Measurements from ENCODE around the gene WNT2.
"Not testable (repeated sequence)": the region's sequence is repeated elsewhere in the genome, so short reads cannot be mapped to it uniquely, and the experiment has no call there.

Gene WNT2

DNA sequence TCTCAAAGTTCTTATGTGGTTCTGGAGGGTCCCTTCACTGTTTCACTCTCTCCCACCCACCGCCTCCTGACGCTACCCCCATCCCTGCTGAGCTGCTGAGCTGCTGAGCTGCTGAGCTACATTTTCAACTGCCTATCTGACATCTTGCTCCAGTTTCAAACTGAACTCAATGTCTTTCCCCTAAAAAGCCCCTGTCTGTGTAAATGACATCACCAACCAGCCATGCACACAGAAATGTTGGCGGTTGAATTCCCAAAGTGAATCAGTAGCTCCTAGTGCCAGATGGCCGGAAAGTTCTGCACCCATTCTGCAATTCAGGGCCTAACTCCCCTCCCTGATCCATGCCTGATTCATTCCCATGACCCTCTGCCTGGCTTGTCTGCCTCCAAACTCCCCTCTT lies 71.2 kb downstream of the WNT2 start:
- DNase-seq: no peak

DNA sequence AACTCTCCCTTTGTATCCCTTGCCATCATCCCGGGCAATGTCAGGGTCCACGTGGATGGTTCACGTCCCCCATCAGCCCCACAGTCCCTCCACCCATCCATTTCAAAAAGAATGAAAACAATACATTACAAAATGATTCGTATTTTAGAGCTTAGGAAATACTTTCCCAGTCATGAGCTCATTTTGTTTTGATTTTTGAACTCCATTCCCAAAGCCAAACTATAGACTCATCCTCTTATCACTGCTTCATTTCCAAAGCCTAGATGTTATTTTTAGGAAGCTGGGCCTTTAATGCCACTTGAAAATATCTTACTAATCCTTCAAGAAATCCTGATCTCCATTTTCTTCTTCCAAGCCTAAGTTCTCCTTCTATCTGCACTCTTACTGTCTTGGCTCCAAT lies 72.1 kb downstream of the WNT2 start:
- DNase-seq: no peak

DNA sequence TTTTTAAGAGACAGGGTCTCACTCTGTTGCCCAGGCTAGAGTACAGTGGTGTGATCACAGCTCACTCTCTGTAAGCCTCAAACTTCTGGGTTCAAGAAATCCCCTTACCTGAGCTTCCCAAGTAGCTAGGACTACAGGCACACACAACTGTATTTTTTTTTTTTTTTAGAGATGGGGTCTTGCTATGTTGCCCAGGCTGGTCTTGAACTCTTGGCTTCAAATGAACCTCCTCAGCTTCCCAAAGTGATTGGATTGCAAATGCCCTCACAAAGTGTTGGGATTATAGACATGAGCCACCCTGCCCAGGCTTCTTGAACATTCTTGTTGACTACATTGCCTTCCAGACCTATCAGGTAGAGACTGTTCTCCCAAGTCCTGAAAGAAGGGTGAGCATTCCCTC lies 72.6 kb downstream of the WNT2 start:
- DNase-seq: no peak

DNA sequence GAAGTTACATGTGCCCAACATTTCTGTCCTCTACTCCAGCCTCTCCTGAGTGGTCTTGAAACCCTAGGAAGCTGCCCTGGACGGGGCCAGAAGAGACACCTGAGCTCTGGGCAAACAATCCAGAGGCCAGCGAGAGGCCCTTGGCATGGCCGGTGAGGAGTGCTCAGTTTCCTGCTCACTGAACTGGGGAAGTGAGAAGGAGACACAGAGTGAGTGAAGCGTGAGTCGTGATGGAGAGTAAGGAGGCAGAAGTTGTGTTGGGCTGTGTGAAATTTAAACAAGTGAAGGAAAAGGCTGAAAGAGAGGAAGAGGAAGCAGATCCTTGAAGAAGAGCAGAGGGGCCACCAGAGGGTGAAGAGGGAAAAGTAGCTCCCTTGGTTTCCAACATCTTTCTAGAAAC lies 73.2 kb downstream of the WNT2 start:
- no peak for DNase-seq

DNA sequence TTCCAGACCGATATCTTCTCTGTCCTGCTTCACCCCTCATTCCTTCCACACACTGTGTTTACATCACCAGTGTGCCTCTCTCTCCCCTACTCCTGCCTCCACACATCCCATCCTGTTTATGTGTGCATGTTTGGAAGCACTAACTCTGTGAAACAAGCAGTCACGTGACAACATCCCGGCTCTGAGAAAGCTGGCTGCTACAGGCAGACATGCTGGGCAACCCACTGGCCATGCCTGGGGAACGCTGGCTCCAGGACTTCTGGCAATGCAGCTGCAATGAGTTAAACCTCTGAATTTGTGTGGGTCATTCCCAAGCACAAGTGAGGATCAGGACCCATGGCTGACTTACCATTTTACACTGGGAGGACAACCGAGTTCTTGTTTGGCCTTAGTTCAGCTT lies 74.0 kb downstream of the WNT2 start:
- DNase-seq: no peak

DNA sequence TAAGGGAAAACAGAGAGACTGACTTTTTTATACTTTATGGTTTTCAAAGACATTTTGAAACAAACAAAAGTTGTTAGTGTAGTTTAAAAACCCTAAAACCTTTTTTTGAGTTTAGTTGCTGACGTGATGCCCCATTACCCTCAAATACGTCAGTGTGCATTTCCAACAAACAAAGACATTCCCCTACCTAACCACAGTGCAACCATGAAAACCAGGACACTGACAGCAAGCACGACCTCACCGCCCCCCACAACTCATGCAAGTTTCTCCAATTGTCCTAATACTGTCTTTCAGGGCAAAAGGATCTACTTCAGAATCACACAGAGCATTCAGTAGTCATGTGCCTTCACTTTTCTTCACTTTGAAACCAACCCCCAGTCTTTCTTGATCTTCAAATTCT lies 75.0 kb downstream of the WNT2 start:
- DNase-seq: no peak

DNA sequence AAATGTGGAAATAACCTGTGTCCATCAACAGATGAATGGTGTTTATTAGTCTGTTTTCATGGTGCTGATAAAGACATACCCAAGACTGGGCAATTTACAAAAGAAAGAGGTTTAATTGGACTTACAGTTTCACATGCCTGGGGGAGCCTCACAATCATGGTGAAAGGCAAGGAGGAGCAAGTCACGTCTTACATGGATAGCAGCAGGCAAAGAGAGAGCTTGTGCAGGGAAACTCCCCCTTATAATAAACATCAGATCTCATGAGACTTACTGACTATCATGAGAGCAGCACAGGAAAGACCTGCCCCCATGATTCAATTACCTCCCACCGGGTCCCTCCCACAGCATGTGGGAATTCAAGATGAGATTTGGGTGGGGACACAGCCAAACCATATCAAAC lies 77.2 kb downstream of the WNT2 start:
- DNase-seq: not testable (repeated sequence)

DNA sequence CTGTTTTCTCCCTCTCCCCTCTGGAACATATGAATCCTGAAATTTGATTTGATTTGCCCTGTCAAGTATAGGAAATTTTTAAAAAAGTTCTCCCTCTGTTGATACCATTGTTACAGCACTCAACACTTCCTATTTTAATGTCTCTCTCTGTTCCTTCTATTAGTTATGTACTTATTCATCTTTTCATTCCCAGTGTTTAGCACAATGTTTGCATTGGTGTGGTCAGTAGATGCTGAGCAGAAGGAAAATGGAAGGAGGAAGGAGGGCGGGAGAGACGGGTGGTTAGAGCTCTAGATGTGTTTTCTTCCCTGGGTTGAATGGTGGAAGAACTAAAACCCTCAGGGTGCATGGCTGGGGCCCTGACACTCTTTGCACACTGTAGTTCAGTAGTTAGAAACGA lies 79.5 kb downstream of the WNT2 start:
- DNase-seq: no peak

DNA sequence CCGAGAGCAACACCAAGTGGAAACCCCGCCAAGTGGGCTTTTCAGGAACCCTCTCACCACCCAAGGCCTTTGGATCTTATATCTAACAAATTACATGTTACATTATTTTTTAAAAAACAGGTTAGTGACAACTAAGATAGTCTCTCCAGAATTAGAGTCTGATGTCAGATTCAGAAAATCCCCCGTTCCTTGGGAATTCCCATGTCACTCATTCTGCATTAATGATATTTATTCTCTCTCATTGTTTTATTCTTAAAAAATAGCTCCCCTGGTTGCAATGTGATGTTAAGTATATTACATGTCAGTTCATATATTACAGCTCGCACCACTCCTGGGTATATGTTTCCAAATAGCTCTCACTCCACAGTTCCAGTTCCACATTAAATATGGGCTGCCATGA lies 81.8 kb downstream of the WNT2 start:
- no peak for DNase-seq

DNA sequence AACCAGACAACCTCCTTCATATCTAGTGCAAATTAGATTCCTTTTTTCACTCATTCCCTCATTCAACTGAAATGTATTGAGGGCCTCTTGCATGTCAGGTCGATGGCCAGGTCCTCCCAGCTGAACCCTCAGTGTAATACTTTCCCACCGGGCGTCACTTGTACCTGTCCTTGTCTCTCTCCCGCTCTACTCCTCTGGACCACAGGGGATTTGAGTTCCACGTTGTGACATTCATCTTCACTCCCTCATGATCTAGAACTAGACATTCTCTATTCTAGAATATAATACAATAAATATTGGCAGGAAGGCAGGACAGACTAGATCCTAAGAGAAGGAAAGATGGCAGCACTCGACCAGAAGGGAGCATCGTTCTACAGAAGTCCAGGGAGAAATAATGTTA lies 83.9 kb downstream of the WNT2 start:
- no peak for DNase-seq

DNA sequence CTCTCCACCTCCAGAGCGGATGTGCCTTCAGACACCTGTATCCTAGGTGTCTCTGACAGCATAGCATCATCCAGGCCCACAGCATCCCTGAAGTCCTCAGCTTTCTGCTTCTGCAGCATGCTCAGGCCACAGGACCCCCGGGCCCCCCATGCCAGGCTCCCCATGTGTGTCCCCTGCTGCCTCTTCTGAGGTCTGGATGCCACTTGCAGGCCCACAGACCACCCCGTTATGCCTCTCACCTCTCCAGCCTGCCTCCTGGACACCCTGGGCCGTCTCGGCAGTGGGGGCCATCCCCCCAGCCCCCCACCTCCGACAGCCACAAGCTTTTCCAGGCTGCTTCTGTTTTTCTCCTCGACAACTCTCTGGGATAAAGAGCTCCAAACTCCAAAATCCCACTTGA lies 84.4 kb downstream of the WNT2 start:
- no peak for DNase-seq

DNA sequence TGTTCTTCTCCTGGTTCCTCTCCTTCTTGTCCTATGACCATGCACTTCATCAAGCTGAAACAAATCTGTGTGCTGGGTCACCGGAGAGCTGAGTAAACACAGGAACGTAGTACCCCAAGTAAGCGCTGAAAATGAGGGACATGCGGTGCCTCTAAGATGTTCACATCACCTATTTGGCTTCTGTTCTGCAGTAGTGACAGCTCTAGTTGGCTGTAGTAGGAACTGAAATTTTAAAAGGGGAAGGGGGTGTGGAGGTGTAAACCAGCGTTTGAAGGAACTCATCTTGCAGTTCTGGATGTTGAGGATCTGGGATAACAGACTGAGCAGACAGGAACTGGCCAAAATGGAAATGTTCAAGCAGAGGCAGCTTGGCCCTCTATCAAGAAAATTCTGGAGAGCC lies 85.2 kb downstream of the WNT2 start:
- no peak for DNase-seq

DNA sequence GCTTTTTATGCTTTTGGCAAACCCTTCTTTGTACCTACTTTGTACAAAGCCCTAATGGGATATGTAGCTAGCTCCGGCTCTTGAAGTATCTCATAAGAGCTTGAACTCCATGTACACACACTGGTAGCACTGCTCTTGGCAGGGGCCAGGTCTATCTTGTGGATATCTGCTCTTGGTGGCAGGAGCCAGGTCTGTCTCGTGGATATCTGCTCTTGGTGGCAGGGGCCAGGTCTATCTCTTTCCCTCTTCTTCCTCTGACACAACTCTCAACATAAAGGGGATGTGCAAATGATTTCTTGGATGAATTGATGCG lies 91.9 kb downstream of the WNT2 start:
- DNase-seq: no peak

DNA sequence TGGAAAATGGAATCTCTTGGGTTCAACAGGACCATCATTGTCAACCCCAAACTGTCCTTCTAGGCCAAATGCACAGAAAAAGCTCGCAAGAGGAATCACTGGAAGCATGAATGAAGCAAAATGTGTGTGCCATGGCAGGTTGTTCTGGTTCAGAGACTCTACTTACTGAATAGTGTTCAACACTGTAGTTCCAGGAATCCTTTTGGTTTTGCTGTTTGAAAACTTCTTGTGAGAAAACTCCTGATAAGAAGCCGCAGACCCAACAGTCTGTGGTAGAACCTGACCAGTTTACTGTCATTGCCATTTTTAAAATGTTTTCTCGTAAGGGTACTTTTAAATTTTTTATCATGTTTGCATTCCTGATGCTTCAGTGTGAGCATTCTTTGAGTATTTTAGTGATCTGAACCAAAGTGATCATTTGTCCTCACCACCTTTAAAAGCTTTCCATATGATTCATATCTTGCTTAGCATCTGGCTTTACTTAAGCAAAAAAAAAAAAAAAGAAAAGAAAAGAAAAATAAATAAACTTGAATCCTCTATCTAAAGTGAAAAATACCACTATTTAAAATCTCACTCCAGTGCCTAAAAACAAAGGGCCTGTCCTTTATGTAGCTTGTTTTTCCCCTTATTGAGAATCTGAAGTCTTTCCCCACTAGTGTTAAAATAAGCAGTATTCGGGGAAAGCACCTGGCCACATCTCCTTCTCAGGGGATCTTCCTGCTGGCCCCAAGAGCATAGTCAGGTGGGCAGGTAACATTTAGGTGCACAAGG lies 92.4 kb downstream of the WNT2 start:
- no peak for DNase-seq

DNA sequence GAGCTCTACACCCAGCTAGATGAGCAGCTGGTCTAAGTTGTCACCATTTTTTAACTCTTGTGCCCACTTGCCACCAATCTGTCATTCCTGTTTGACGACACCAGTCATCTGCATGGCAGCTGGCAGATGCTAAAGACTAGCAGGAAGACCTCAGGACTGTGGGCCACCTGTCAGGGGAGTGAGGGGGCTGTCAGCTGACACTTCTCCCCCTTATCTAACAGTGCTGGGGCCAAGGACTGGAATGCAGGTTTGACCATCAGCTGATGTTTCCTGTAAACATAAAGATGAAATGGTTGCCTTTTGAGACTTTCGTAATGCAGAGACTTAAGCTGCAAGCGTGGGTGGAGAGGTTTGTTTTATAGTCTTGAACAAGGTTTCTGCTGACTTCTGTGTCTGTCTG lies 93.5 kb downstream of the WNT2 start:
- DNase-seq: no peak

DNA sequence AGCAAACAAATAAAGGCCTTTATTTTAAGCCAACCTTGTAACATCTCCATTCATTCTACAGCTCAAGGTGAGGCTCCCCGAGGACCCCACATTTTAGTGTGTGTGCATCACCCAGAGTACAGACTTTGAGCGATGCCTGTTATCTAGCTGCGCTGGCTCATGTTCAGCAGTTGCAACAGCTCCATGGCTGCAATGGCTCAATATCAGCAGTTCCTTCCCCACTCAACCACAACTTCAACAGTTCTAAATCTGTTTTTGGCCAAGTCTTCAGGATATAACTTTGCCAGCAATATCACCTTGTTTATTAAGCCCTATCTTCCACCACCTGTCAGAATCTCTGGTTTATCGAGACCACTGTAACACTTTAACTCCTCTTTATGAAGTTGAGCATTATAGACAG lies 95.8 kb downstream of the WNT2 start:
- DNase-seq: no peak

DNA sequence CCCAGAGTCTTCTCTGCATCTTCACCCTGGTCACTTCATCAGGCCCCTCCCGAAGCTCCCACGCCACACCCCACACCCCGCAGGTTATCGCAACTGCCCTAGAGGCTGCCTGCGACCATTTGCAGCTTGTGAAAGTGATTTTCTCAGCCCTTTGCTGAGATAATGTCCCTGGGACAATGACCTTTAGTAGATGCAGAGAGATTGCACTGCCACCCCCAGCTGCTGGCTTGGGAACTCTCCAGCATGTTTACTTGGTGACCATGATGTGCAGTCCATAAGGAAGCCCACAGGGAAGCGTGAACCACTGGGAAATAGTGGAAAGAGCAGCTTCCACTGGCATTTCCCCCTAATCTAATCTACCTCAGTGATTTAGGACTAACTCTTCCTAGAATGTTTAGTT lies 97.3 kb downstream of the WNT2 start:
- no peak for DNase-seq

Data from retina (tissue), 1 donor.